Measurements from ENCODE around the gene WDFY3. TPM values are rescaled to one million over a fixed set of nuclear protein-coding genes. Genes with fewer than 3 reads are reported as not detected.

WDFY3 gene
- polyA plus RNA-seq, 2 of the 4 experiments (the other 2 are of a cell fraction), result 6.6 to 25.1 TPM

- Histone ChIP-seq H3K4me3 (no peak overlapping the region), H3K4me2 (no peak overlapping the region), H3K4me1 (no peaks in the 10 kb centered on the region), H3K9me3 (no peaks in the 10 kb centered on the region), H3K27ac (no peak overlapping the region)
- TF ChIP-seq NFE2L2 (conservative IDR thresholded peaks at IDR 0.05; ENCODE audit: low read length) (no peak), PHF8 (IDR thresholded peaks at IDR 0.05; ENCODE audit: borderline replicate concordance, low read depth) (no peak), TP53 (CRISPR knock-in tag; IDR thresholded peaks at IDR 0.05) (no peak), RAD21 (conservative IDR thresholded peaks at IDR 0.05 in 1 of 2, IDR thresholded peaks at IDR 0.05 in 1 of 2) (no peak)
- ChIA-PET POLR2A (no interaction called here), CTCF (interaction anchor here (0.5 to 1.0 kb wide), 2 partner anchors 14 to 21 kb away, joined by 3 to 6 read pairs; no protein-coding TSS in a partner anchor)
- FAIRE-seq (no peak), DNase-seq (ENCODE audit: low read depth in 1 of 2, low spot score in 1 of 2) (no peak), ATAC-seq (no peak)
- 87% methylated on average over 2 of the region's 2 CpGs for WGBS (ENCODE audit: missing lambda C conversion rate)
Measured at GRCh38 chr4:84803116-84803515, 163.4 kb downstream of the WDFY3 start.

GRCh38 chr4:84800256-84800655, 166.2 kb downstream of the WDFY3 start:
- ATAC-seq, result no peak
- Histone ChIP-seq H3K4me3 (no peak overlapping the region), H3K9me3 (no peaks in the 10 kb centered on the region), H3K4me2 (no peak overlapping the region), H3K4me1 (no peaks in the 10 kb centered on the region), H3K27ac (no peak overlapping the region)
- CTCF ChIA-PET, result no interaction called here
- POLR2A ChIA-PET, result no interaction called here
- no peak for FAIRE-seq
- no peak for TF ChIP-seq HOXB5 (CRISPR knock-in tag; IDR thresholded peaks at IDR 0.05)
- no peak for TF ChIP-seq FOXS1 (CRISPR knock-in tag; IDR thresholded peaks at IDR 0.05)
- TF ChIP-seq HMGXB4 (CRISPR knock-in tag; IDR thresholded peaks at IDR 0.05; ENCODE audit: borderline replicate concordance), result no peak
- no peak for TF ChIP-seq JUNB (IDR thresholded peaks at IDR 0.05)
- TF ChIP-seq ZNF302 (CRISPR knock-in tag; IDR thresholded peaks at IDR 0.05), result no peak
- TF ChIP-seq FOSB (CRISPR knock-in tag; IDR thresholded peaks at IDR 0.05), result no peak
- no peak for TF ChIP-seq USF2 (IDR thresholded peaks at IDR 0.05)
- TF ChIP-seq KDM5A (IDR thresholded peaks at IDR 0.05), result no peak
- no peak for TF ChIP-seq CTCF (IDR thresholded peaks at IDR 0.05)
- TF ChIP-seq HES2 (IDR thresholded peaks at IDR 0.05), result no peak
- TF ChIP-seq HEYL (CRISPR knock-in tag; IDR thresholded peaks at IDR 0.05), result no peak
- no peak for TF ChIP-seq ZSCAN20 (CRISPR knock-in tag; IDR thresholded peaks at IDR 0.05)
- TF ChIP-seq ESRRA (IDR thresholded peaks at IDR 0.05; ENCODE audit: borderline replicate concordance, low read length), result no peak
- TF ChIP-seq RFX5 (IDR thresholded peaks at IDR 0.05), result no peak
- no peak for DNase-seq (ENCODE audit: low read depth in 1 of 2, low spot score in 1 of 2)

GRCh38 chr4:84799318-84799717, 167.2 kb downstream of the WDFY3 start:
- Histone ChIP-seq H3K27ac (no peak overlapping the region), H3K4me2 (no peak overlapping the region), H3K4me3 (no peak overlapping the region), H3K9me3 (no peaks in the 10 kb centered on the region), H3K4me1 (no peaks in the 10 kb centered on the region)
- FAIRE-seq (no peak), DNase-seq (ENCODE audit: low read depth in 1 of 2, low spot score in 1 of 2) (no peak), ATAC-seq (no peak)
- 92% methylated on average over 3 of the region's 3 CpGs for whole genome bisulfite sequencing (ENCODE audit: missing lambda C conversion rate)
- POLR2A ChIA-PET, result no interaction called here
- CTCF ChIA-PET, result no interaction called here
- TF ChIP-seq USF2 (IDR thresholded peaks at IDR 0.05) (no peak), HES2 (IDR thresholded peaks at IDR 0.05) (no peak), CHD2 (IDR thresholded peaks at IDR 0.05; ENCODE audit: low read length, partially characterized antibody) (no peak), HMGXB4 (CRISPR knock-in tag; IDR thresholded peaks at IDR 0.05; ENCODE audit: borderline replicate concordance) (no peak), RFX5 (IDR thresholded peaks at IDR 0.05) (no peak), HDAC2 (IDR thresholded peaks at IDR 0.05) (no peak), EP300 (IDR thresholded peaks at IDR 0.05) (no peak), JUN (IDR thresholded peaks at IDR 0.05) (no peak), HOXA7 (CRISPR knock-in tag; IDR thresholded peaks at IDR 0.05) (no peak), MAFK (IDR thresholded peaks at IDR 0.05; ENCODE audit: partially characterized antibody) (no peak), FOXS1 (CRISPR knock-in tag; IDR thresholded peaks at IDR 0.05) (no peak), PBX3 (IDR thresholded peaks at IDR 0.05) (no peak), HOXB13 (CRISPR knock-in tag; IDR thresholded peaks at IDR 0.05; ENCODE audit: low read depth) (no peak)
